ENCODE measurements around the gene PTEN. TPM values are rescaled to one million over a fixed set of nuclear protein-coding genes. Genes with fewer than 3 reads are reported as not detected.

PTEN gene
- total and polyA plus RNA-seq, 2 experiments from 2014 or later, result 30.4 to 66.1 TPM

DNA sequence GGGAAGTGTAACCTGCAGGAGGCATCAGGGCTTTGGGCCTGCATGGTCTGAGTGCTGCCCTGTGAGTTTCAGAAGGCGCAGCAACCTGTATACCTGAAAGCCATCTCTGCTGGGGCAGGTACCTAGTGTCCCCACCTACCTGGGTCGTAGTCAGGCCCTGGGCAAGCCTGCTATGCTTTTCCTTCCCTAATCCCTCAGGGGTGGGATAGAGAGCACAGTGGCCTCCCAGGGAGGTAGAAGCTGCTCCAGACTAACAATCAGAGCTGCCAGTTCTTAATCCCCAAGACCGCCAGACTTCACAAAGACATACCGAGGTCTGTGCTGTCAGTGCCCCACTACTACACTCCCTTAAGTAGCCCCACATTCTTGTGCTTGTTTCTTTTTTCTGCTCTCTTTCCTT, 52.0 kb downstream of the PTEN start:
- Histone ChIP-seq H3K27me3 (no peaks in the 10 kb centered on the region), H3K4me1 (ENCODE audit: low read depth) (peaks cover 9% of the 10 kb centered on the region), H3K4me3 (no peak overlapping the region), H3K27ac (no peak overlapping the region), H3K9me3 (ENCODE audit: low read depth) (no peaks in the 10 kb centered on the region), H3K36me3 (no peaks in the 10 kb centered on the region)
- TF ChIP-seq, protein P1, sequence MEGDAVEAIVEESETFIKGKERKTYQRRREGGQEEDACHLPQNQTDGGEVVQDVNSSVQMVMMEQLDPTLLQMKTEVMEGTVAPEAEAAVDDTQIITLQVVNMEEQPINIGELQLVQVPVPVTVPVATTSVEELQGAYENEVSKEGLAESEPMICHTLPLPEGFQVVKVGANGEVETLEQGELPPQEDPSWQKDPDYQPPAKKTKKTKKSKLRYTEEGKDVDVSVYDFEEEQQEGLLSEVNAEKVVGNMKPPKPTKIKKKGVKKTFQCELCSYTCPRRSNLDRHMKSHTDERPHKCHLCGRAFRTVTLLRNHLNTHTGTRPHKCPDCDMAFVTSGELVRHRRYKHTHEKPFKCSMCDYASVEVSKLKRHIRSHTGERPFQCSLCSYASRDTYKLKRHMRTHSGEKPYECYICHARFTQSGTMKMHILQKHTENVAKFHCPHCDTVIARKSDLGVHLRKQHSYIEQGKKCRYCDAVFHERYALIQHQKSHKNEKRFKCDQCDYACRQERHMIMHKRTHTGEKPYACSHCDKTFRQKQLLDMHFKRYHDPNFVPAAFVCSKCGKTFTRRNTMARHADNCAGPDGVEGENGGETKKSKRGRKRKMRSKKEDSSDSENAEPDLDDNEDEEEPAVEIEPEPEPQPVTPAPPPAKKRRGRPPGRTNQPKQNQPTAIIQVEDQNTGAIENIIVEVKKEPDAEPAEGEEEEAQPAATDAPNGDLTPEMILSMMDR (IDR thresholded peaks at IDR 0.05; ENCODE audit: low read depth, low read length), result no peak
- DNase-seq (ENCODE audit: low read depth in 1 of 2, low spot score in 1 of 2), result no peak

DNA sequence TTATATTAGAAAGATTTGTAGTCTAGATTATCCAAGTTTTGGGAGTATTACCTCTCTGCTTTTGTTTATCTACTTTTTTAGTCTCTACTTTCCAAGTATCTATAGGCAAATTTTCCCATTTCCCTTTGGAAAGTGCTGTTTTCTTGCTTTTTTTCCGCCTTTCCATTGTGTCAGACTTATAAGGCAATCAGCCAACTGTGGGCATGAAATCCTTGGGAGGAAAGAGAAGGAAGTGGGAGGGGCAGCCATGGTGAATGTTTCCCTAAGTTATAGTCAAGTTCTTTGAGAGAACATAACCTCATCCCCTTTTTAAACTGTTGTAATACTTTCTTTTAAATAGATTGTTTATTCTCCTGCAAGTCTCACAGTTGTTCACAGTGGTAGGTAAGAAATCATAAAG, 52.6 kb downstream of the PTEN start:
- TF ChIP-seq, protein P1 (IDR thresholded peaks at IDR 0.05; ENCODE audit: low read depth, low read length), result no peak
- peak in 1 of 2 donors; percentile 68 for DNase-seq (ENCODE audit: low read depth in 1 of 2, low spot score in 1 of 2)
- peaks cover 9% of the 10 kb centered on the region for H3K4me1 ChIP-seq (ENCODE audit: low read depth)
- H3K27ac ChIP-seq, result no peak overlapping the region
- no peaks in the 10 kb centered on the region for H3K9me3 ChIP-seq (ENCODE audit: low read depth)
- H3K4me3 ChIP-seq, result no peak overlapping the region
- H3K27me3 ChIP-seq, result no peaks in the 10 kb centered on the region
- no peaks in the 10 kb centered on the region for H3K36me3 ChIP-seq

DNA sequence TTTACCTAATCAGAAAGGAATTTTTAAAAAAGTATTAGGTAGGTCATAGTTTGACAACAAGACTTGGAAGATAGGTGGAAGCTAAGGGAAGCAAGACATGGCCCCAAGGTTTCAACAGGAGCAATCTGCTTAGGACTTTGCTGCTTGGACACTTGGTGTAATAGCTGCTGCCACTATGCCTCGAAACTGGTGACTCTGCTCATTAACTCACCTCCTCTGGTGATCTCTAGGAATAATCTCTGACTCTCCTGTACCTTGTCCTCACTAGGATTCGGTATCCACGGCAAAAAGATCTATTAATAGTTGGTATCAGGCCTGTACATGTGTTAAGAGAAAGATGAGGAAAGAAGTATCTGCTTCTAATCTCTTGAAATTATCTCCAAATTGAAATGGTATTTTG, 53.1 kb downstream of the PTEN start:
- Histone ChIP-seq H3K9me3 (ENCODE audit: low read depth) (no peaks in the 10 kb centered on the region), H3K36me3 (no peaks in the 10 kb centered on the region), H3K4me3 (no peak overlapping the region), H3K4me1 (ENCODE audit: low read depth) (peaks cover 9% of the 10 kb centered on the region), H3K27me3 (no peaks in the 10 kb centered on the region), H3K27ac (no peak overlapping the region)
- DNase-seq (ENCODE audit: low read depth in 1 of 2, low spot score in 1 of 2), result no peak
- TF ChIP-seq, protein P1 (IDR thresholded peaks at IDR 0.05; ENCODE audit: low read depth, low read length), result no peak

DNA sequence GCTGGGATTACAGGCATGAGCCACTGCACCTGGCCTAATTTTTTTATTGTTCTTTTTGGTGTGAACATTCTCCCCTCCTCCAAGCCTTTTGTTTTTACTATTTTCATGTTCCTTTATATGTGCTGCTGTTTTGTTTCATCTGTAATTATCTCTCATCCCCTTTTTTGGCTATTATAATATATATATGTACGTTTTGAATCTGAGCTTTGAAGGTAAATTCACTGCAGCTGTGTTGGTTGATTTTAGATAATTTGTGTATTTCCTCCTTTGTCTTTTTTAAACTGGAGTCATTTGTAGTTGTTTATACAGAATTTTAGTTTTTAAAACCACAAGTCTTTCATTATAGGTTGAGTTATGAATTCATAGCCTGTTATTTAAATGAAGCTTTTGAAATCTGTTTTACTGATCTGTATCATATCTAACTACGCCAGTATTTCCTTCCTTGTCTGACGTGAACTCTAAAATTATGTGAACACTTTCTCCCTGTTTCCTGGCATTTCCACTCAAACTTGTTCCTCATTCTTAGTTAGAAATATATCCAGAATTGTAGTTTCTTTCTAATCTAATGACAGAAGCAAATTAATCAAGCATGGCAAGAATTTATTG, 54.9 kb downstream of the PTEN start:
- TF ChIP-seq, protein P1 (IDR thresholded peaks at IDR 0.05; ENCODE audit: low read depth, low read length), result no peak
- no peak for DNase-seq (ENCODE audit: low read depth in 1 of 2, low spot score in 1 of 2)
- H3K27ac ChIP-seq, result no peak overlapping the region
- no peaks in the 10 kb centered on the region for H3K27me3 ChIP-seq
- H3K36me3 ChIP-seq, result no peaks in the 10 kb centered on the region
- H3K9me3 ChIP-seq (ENCODE audit: low read depth), result no peaks in the 10 kb centered on the region
- peaks cover 9% of the 10 kb centered on the region for H3K4me1 ChIP-seq (ENCODE audit: low read depth)
- H3K4me3 ChIP-seq, result no peak overlapping the region

DNA sequence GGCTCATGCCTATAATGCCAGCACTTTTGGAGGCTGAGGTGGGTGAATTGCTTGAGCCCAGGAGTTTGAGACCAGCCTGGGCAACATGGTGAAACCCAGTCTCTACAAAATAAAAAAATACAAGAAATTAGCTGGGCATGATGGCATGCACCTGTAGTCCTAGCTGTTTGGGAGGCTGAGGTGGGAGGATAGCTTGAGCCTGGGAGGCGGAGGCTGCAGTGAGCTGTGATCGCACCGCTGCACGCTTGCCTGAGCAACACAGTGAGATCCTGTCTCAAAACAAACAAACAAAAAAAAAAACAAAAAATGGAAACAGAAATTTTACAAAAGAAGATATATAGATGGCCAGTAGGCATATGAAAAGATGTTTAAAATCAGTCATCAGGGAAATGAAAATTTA, 57.1 kb downstream of the PTEN start:
- Histone ChIP-seq H3K27me3 (no peaks in the 10 kb centered on the region), H3K36me3 (no peaks in the 10 kb centered on the region), H3K4me1 (ENCODE audit: low read depth) (peaks cover 11% of the 10 kb centered on the region), H3K9me3 (ENCODE audit: low read depth) (no peaks in the 10 kb centered on the region), H3K4me3 (no peak overlapping the region), H3K27ac (no peak overlapping the region)
- DNase-seq (ENCODE audit: low read depth in 1 of 2, low spot score in 1 of 2), result no peak
- TF ChIP-seq, protein P1 (IDR thresholded peaks at IDR 0.05; ENCODE audit: low read depth, low read length), result no peak
